ENCODE results near the gene CDKL4. TPM values are rescaled to one million over a fixed set of nuclear protein-coding genes. Genes with fewer than 3 reads are reported as not detected.
"Not testable (repeated sequence)": the region's sequence is repeated elsewhere in the genome, so short reads cannot be mapped to it uniquely, and the experiment has no call there.

The CDKL4 gene
- total RNA-seq, 1 experiment from 2014 or later, result 0.46 TPM

DNA sequence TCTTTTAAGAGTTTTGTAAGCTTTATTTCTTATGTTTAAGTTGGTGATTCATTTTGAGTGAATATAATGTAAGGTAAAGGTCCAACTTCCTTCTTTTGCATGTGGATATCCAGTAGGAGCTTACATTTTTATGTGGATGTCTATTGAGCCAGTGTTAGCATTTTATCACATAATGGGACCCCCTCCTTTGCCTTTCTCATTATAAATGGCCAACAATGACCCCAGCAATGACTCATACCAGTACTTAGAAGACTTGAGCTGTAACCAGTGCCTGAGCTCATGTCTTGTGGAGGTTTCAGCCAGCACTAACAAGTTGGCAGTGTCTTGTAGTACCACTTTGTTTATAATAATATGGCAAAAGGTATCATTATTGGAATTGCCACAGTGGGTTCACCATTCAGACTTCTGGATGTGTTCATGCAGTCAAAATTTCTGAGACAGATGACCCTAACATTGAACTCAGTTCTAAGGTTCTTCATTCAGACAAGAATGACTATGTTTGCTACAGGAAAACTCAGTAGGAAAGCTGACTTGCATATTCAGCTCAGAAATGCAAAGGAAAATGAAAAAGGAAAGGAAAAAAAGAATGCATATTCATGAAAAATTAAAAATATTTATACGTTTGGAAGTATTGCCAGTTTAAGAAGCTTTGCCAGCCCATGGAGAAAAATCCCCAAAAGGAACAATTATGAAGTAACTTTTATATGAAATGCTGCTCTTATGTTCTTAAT, 41.0 kb downstream of the CDKL4 start (continued):
- TF ChIP-seq FOXK1 (CRISPR knock-in tag; IDR thresholded peaks at IDR 0.05) (no peak), NR3C1 (CRISPR knock-in tag; conservative IDR thresholded peaks at IDR 0.05; ENCODE audit: low read depth) (no peak), GTF2I (CRISPR knock-in tag; conservative IDR thresholded peaks at IDR 0.05) (no peak), RORB (CRISPR knock-in tag; IDR thresholded peaks at IDR 0.05) (no peak), TEAD4 (CRISPR knock-in tag; IDR thresholded peaks at IDR 0.05) (no peak), ZNF219 (CRISPR knock-in tag; IDR thresholded peaks at IDR 0.05; ENCODE audit: borderline replicate concordance) (no peak), ARID4B (CRISPR knock-in tag; IDR thresholded peaks at IDR 0.05; ENCODE audit: borderline replicate concordance) (no peak)
- TF ChIP-seq, protein P1, sequence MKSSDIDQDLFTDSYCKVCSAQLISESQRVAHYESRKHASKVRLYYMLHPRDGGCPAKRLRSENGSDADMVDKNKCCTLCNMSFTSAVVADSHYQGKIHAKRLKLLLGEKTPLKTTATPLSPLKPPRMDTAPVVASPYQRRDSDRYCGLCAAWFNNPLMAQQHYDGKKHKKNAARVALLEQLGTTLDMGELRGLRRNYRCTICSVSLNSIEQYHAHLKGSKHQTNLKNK (CRISPR knock-in tag; IDR thresholded peaks at IDR 0.05), result no peak
- TF ChIP-seq, protein P2, sequence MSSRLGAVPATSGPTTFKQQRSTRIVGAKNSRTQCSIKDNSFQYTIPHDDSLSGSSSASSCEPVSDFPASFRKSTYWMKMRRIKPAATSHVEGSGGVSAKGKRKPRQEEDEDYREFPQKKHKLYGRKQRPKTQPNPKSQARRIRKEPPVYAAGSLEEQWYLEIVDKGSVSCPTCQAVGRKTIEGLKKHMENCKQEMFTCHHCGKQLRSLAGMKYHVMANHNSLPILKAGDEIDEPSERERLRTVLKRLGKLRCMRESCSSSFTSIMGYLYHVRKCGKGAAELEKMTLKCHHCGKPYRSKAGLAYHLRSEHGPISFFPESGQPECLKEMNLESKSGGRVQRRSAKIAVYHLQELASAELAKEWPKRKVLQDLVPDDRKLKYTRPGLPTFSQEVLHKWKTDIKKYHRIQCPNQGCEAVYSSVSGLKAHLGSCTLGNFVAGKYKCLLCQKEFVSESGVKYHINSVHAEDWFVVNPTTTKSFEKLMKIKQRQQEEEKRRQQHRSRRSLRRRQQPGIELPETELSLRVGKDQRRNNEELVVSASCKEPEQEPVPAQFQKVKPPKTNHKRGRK (CRISPR knock-in tag; IDR thresholded peaks at IDR 0.05; ENCODE audit: borderline replicate concordance), result no peak

- H3K27me3 Mint-ChIP-seq (ENCODE audit: low read depth); ATAC-seq; DNase-seq (ENCODE audit: low spot score); H3K4me1 Mint-ChIP-seq; POLR2A ChIA-PET; CTCF ChIA-PET; H3K4me3 Mint-ChIP-seq; H3K27ac Mint-ChIP-seq: not testable (repeated sequence)
- peaks cover 12% of the 10 kb centered on the region; the same call in 1 of the 2 replicates for H3K36me3 Mint-ChIP-seq
- peaks cover 39% of the 10 kb centered on the region for H3K9me3 Mint-ChIP-seq
Observed at GRCh38 chr2:39197003-39197402, 46.8 kb downstream of the CDKL4 start.

GRCh38 chr2:39194686-39195085, 49.1 kb downstream of the CDKL4 start:
- Mint-ChIP-seq H3K36me3 (peaks cover 7% of the 10 kb centered on the region; the same call in 1 of the 2 replicates), H3K27ac (no peak overlapping the region), H3K4me3 (no peak overlapping the region), H3K4me1 (peaks cover 4% of the 10 kb centered on the region; the same call in 1 of the 2 replicates), H3K9me3 (peaks cover 21% of the 10 kb centered on the region), H3K27me3 (ENCODE audit: low read depth) (no peaks in the 10 kb centered on the region)
- DNase-seq (ENCODE audit: low spot score) (no peak), ATAC-seq (no peak)
- CTCF ChIA-PET, result interaction anchor here (1.5 to 2.1 kb wide), 2 partner anchors 33 to 247 kb away, joined by 3 to 6 read pairs; no protein-coding TSS in a partner anchor
- POLR2A ChIA-PET, result no interaction called here
- TF ChIP-seq, protein P1 (CRISPR knock-in tag; IDR thresholded peaks at IDR 0.05), result no peak
- TF ChIP-seq EMX1 (CRISPR knock-in tag; IDR thresholded peaks at IDR 0.05), result no peak
- TF ChIP-seq, protein P3, sequence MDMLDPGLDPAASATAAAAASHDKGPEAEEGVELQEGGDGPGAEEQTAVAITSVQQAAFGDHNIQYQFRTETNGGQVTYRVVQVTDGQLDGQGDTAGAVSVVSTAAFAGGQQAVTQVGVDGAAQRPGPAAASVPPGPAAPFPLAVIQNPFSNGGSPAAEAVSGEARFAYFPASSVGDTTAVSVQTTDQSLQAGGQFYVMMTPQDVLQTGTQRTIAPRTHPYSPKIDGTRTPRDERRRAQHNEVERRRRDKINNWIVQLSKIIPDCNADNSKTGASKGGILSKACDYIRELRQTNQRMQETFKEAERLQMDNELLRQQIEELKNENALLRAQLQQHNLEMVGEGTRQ (CRISPR knock-in tag; IDR thresholded peaks at IDR 0.05), result no peak
- TF ChIP-seq FOXK1 (CRISPR knock-in tag; IDR thresholded peaks at IDR 0.05), result no peak
- no peak for TF ChIP-seq SMAD3 (CRISPR knock-in tag; IDR thresholded peaks at IDR 0.05; ENCODE audit: borderline replicate concordance)
- TF ChIP-seq, protein P4, sequence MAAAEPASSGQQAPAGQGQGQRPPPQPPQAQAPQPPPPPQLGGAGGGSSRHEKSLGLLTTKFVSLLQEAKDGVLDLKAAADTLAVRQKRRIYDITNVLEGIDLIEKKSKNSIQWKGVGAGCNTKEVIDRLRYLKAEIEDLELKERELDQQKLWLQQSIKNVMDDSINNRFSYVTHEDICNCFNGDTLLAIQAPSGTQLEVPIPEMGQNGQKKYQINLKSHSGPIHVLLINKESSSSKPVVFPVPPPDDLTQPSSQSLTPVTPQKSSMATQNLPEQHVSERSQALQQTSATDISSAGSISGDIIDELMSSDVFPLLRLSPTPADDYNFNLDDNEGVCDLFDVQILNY (CRISPR knock-in tag; IDR thresholded peaks at IDR 0.05), result no peak
- no peak for TF ChIP-seq MXD4 (CRISPR knock-in tag; IDR thresholded peaks at IDR 0.05; ENCODE audit: borderline replicate concordance)
- TF ChIP-seq, protein P5, sequence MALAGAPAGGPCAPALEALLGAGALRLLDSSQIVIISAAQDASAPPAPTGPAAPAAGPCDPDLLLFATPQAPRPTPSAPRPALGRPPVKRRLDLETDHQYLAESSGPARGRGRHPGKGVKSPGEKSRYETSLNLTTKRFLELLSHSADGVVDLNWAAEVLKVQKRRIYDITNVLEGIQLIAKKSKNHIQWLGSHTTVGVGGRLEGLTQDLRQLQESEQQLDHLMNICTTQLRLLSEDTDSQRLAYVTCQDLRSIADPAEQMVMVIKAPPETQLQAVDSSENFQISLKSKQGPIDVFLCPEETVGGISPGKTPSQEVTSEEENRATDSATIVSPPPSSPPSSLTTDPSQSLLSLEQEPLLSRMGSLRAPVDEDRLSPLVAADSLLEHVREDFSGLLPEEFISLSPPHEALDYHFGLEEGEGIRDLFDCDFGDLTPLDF (CRISPR knock-in tag; IDR thresholded peaks at IDR 0.05), result no peak
- no peak for TF ChIP-seq PRRX2 (CRISPR knock-in tag; IDR thresholded peaks at IDR 0.05)
- TF ChIP-seq, protein P6, sequence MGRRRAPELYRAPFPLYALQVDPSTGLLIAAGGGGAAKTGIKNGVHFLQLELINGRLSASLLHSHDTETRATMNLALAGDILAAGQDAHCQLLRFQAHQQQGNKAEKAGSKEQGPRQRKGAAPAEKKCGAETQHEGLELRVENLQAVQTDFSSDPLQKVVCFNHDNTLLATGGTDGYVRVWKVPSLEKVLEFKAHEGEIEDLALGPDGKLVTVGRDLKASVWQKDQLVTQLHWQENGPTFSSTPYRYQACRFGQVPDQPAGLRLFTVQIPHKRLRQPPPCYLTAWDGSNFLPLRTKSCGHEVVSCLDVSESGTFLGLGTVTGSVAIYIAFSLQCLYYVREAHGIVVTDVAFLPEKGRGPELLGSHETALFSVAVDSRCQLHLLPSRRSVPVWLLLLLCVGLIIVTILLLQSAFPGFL (CRISPR knock-in tag; IDR thresholded peaks at IDR 0.05; ENCODE audit: borderline replicate concordance), result no peak
- TF ChIP-seq, protein P7, sequence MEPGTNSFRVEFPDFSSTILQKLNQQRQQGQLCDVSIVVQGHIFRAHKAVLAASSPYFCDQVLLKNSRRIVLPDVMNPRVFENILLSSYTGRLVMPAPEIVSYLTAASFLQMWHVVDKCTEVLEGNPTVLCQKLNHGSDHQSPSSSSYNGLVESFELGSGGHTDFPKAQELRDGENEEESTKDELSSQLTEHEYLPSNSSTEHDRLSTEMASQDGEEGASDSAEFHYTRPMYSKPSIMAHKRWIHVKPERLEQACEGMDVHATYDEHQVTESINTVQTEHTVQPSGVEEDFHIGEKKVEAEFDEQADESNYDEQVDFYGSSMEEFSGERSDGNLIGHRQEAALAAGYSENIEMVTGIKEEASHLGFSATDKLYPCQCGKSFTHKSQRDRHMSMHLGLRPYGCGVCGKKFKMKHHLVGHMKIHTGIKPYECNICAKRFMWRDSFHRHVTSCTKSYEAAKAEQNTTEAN (CRISPR knock-in tag; IDR thresholded peaks at IDR 0.05), result no peak
- TF ChIP-seq CBFB (CRISPR knock-in tag; IDR thresholded peaks at IDR 0.05; ENCODE audit: low read depth), result no peak
- no peak for TF ChIP-seq HMGA2 (CRISPR knock-in tag; IDR thresholded peaks at IDR 0.05)

Measured in WTC11 (cell line).